Esophagus squamous epithelium (tissue), 5 donors: ENCODE results near the gene NNT. TPM values are rescaled to one million over a fixed set of nuclear protein-coding genes. Genes with fewer than 3 reads are reported as not detected.
"Not testable (repeated sequence)": the region's sequence is repeated elsewhere in the genome, so short reads cannot be mapped to it uniquely, and the experiment has no call there.

Experiments used
- DNase-seq: peaks from one replicate; lab custom pipeline; 2025; lab: John Stamatoyannopoulos, UW
- H3K27ac ChIP-seq, 4 donors: fragments of 200-600 bp; sonication (generic); one replicate each; pipeline ENCODE4 v1.5.1; 2016 to 2019; ENCODE audit warnings: mild to moderate bottlenecking in 1 of 4
- H3K27me3 ChIP-seq, 4 donors: fragments of 200-600 bp; sonication (generic); 1 replicate in 3 of 4; 2 replicates in 1 of 4; pipeline versions ENCODE4 v1.5.1 to v1.6.0; 2017 to 2021; ENCODE audit warnings: antibody characterized with exemption in 1 of 4
- H3K36me3 ChIP-seq, 3 donors: fragments of 200-600 bp; sonication (generic); one replicate each; pipeline ENCODE4 v1.5.1; 2016 to 2019
- H3K4me1 ChIP-seq, 3 donors: fragments of 200-600 bp; sonication (generic); one replicate each; pipeline ENCODE4 v1.5.1; 2017 to 2019
- H3K4me3 ChIP-seq, 4 donors: fragments of 200-600 bp; sonication (generic); 1 replicate in 3 of 4; 2 replicates in 1 of 4; pipeline ENCODE4 v1.5.1; 2016 to 2019; ENCODE audit warnings: mild to moderate bottlenecking in 2 of 4, moderate library complexity in 1 of 4
- H3K9me3 ChIP-seq, 3 donors: fragments of 200-600 bp; sonication (generic); one replicate each; pipeline ENCODE4 v1.5.1; 2016 to 2019
- POLR2A ChIP-seq, 4 donors: fragments of 450-650 bp; IDR thresholded peaks; one replicate each; pipeline ENCODE4 v1.6.1; 2017; ENCODE audit warnings: antibody characterized with exemption in 4 of 4, mild to moderate bottlenecking in 4 of 4, moderate library complexity in 3 of 4
- WGBS, 2 donors: methylation state at CpG; one replicate each; pipeline ENCODE4 v1.1.5; 2018; 5-methylcytosine and 5-hydroxymethylcytosine counted together
- intact Hi-C: fragments of 100-400 bp; cut with DNase I; formaldehyde crosslinking; loops from one replicate; pipeline ENCODE4 v1.15.0; 2022
- total RNA-seq, 4 donors: library from RNA; depleted of rRNA; stranded (reverse); fragments of >200 nt; gene quantifications; one replicate each; pipeline ENCODE4 v1.1.0, GENCODE V29; 2016
- TF ChIP-seq, protein P1 (sequence below), 6 experiments: fragments of 450-650 bp in 4 of 6; fragments of 200-600 bp in 2 of 6; sonication (generic) in 2 of 6; IDR thresholded peaks; one replicate each; pipeline ENCODE4 v1.5.1; 2016 to 2019; ENCODE audit warnings: antibody characterized with exemption in 6 of 6, mild to moderate bottlenecking in 4 of 6, moderate library complexity in 4 of 6
- donor health status: DM: yes; HTN: yes; CAD: no.

The NNT gene
- total RNA-seq = 10 to 100 TPM; 16.0 to 35.1 (median 29.1) TPM

DNA sequence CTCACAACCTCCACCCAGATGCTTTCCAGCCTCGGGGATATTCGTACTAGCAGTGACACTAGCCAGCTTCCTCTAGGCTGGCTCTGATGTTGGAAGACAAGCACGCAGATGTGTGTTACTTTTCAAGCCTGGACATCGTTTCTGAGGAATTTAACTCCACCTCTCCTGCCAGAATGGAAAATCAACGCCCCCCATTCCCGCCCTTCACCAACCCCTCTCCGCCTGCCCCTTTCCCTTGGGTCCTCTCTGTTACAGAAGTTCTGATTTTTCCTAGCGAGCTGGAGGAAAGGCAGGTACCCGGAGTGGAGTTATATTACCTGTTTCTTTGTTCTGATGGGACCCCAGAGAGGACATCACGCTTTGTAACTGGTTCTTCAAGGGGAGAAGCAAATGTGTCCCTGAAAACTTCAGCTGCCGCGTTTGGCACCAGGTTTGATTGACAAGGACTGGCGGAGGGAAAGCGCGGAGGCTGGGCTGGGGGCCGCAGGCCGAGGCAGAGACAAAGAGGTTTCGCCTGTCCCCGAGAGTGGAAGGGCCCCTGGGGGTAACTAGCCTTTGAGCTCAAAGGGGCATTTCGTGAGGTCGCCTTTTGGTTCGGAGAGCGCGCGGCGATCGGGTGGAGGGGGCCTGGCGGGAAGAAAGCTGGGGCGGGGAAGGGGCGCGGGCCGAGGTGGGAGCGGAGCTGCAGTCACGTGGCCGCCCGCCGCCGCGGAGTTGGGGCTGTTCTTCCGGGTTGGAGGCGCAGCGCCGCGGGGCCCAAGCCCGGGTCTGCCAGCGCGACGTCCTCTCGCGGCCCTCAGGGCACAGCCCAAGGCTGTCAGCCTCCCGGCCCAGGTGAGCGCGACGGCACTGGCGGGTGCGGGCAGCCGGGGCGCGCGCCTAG, at the start of gene NNT:
Gene NNT (plus strand): TSS at position 720 of the 883 bp plus-strand sequence. CDS start 6,016 bp downstream, outside the sequence.
- Histone ChIP-seq H3K27ac (peak within 1 kb of the TSS; percentile 78 to 92 (median 88)), H3K36me3 (peaks cover 0 to 6% (median 0%) of the 10 kb centered on the region in 3 donors), H3K4me3 (peak within 1 kb of the TSS; percentile 57 to 87 (median 83)), H3K27me3 (no peaks in the 10 kb centered on the region), H3K9me3 (no peaks in the 10 kb centered on the region), H3K4me1 (peaks cover 0 to 35% (median 17%) of the 10 kb centered on the region in 3 donors)
- TF ChIP-seq, protein P1, sequence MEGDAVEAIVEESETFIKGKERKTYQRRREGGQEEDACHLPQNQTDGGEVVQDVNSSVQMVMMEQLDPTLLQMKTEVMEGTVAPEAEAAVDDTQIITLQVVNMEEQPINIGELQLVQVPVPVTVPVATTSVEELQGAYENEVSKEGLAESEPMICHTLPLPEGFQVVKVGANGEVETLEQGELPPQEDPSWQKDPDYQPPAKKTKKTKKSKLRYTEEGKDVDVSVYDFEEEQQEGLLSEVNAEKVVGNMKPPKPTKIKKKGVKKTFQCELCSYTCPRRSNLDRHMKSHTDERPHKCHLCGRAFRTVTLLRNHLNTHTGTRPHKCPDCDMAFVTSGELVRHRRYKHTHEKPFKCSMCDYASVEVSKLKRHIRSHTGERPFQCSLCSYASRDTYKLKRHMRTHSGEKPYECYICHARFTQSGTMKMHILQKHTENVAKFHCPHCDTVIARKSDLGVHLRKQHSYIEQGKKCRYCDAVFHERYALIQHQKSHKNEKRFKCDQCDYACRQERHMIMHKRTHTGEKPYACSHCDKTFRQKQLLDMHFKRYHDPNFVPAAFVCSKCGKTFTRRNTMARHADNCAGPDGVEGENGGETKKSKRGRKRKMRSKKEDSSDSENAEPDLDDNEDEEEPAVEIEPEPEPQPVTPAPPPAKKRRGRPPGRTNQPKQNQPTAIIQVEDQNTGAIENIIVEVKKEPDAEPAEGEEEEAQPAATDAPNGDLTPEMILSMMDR (IDR thresholded peaks at IDR 0.05) = no peak
- TF ChIP-seq POLR2A (IDR thresholded peaks at IDR 0.05) = peak in 2 of 4 donors; percentile 21 to 34
- WGBS, 2 donors = 0 to 1% methylated on average over 10 to 20 of the region's 60 CpGs
- intact Hi-C loops = no loop called here
- peak; percentile 19 for DNase-seq

DNA sequence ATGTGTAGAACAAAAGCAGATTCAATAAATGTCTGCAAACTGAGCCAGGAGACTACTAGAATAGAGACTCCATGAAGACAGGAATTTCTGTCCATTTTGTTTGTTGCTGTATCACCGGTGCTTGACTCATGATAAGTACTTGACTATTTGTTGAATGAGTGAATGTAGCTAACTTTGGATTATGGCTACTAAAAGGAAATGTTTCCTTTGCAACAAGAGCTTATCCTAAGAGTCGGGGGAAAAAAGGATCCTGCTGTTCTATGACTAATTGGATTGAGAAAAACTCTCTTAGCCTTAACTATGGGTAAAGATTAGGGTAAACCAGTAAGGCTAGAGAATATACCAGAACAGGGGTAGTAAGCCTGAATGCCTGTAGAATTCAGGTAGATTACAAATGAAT, 49.6 kb upstream of the NNT start:
- 72 to 74% methylated on average over 2 of the region's 2 CpGs for WGBS, 2 donors
- TF ChIP-seq, protein P1 (IDR thresholded peaks at IDR 0.05) = no peak
- TF ChIP-seq POLR2A (IDR thresholded peaks at IDR 0.05) = no peak
- peaks cover 3 to 64% (median 4%) of the 10 kb centered on the region in 3 donors for H3K36me3 ChIP-seq
- intact Hi-C loops = no loop called here
- peaks cover 14 to 64% (median 26%) of the 10 kb centered on the region in 3 donors for H3K4me1 ChIP-seq
- H3K27me3 ChIP-seq = no peaks in the 10 kb centered on the region
- no peak for DNase-seq
- H3K4me3 ChIP-seq = no peak overlapping the region
- H3K27ac ChIP-seq = no peak overlapping the region
- no peaks in the 10 kb centered on the region for H3K9me3 ChIP-seq

DNA sequence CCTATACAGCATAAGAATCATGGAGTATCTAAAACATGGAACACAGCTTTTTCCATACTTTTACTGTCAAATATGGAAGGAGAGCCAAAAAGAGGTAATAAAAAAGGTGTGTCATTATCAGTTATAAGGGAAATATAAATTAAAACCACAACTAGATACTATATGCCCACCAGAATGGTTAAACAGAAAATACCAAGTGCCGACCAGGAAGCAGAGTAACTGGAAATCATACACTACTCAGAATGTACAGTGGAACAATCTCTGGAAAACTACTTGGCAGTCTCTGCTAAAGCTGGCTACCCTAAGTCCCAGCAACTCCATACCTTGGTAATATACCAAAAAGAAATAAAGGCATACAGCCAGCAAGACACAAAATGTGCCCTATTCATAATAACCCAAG, 48.5 kb upstream of the NNT start:
- DNase-seq = no peak
- no peak overlapping the region for H3K27ac ChIP-seq
- H3K27me3 ChIP-seq = no peaks in the 10 kb centered on the region
- H3K4me3 ChIP-seq = peak overlapping the region in 1 of 4 donors; percentile 84
- peaks cover 14 to 64% (median 26%) of the 10 kb centered on the region in 3 donors for H3K4me1 ChIP-seq
- TF ChIP-seq, protein P1 (IDR thresholded peaks at IDR 0.05) = no peak
- H3K36me3 ChIP-seq = peaks cover 0 to 52% (median 3%) of the 10 kb centered on the region in 3 donors
- intact Hi-C loops = no loop called here
- 71 to 75% methylated on average over 1 of the region's 1 CpG for WGBS, 2 donors
- H3K9me3 ChIP-seq = no peaks in the 10 kb centered on the region

DNA sequence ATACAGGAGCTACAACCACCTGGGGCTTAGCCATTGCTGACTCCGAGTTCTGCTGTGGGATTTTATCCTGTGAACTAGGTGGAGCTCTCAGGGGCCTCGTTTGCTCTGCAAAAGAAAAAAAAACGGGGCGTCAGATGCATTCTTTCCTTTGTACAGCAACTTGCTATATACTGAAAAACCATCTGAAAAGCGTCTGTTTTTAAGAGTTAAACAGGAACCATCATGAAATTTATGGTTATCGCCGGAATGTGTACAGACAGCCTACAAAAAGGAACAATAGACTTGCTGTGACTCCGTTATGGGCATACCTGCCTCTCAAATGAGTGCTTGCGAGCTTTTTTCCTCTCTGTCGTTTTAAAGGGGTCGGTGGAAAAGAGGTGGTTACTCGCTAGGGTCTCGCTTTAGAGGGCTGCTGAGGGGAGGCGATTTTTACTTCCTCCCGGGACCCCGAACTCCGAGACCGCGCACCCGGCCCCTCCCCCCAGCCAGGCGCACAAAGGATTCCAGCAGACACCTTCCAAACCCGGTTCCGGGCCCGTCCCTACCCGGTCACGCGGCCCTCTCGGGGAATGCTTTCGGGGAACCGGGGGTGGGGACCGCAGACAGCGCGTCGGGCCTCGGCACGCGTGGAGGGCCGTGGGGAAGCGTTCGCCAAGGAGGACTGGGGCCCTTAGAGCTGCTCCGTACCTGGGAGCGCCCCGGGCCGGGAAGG, 46.9 kb upstream of the NNT start:
- 1 to 2% methylated on average over 12 to 13 of the region's 44 CpGs for WGBS, 2 donors
- peaks cover 14 to 57% (median 26%) of the 10 kb centered on the region in 3 donors for H3K4me1 ChIP-seq
- H3K36me3 ChIP-seq = peaks cover 0 to 37% (median 3%) of the 10 kb centered on the region in 3 donors
- peak overlapping the region; percentile 93 to 98 (median 97) for H3K27ac ChIP-seq
- peak overlapping the region; percentile 73 to 84 (median 80) for H3K4me3 ChIP-seq
- no peaks in the 10 kb centered on the region for H3K9me3 ChIP-seq
- intact Hi-C loops = no loop called here
- no peak for DNase-seq
- no peaks in the 10 kb centered on the region for H3K27me3 ChIP-seq
- peak in 1 of 4 donors; percentile 22 for TF ChIP-seq POLR2A (IDR thresholded peaks at IDR 0.05)
- TF ChIP-seq, protein P1 (IDR thresholded peaks at IDR 0.05) = no peak

DNA sequence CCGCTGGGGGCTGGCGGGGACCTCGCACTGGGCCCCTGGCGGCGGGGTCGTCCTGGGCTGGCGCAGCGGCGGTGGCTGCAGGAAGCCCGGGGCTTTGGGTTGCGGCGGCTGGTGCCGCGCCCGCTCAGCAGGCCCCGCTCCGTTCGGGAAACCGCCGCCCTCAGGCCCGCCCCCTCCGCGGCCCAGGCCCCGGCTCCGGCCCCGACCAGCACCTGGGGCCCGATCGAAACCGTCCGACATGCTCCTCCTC, 46.4 kb upstream of the NNT start:
- peak overlapping the region; percentile 93 to 98 (median 97) for H3K27ac ChIP-seq
- intact Hi-C loops, H3K27me3 ChIP-seq, DNase-seq, H3K9me3 ChIP-seq: not testable (repeated sequence)
- WGBS, 2 donors = no CpG with 5 or more reads among the region's 30 CpGs
- H3K4me3 ChIP-seq = peak overlapping the region; percentile 73 to 84 (median 80)
- H3K4me1 ChIP-seq = peaks cover 14 to 52% (median 26%) of the 10 kb centered on the region in 3 donors
- peak in 1 of 4 donors; percentile 34 for TF ChIP-seq POLR2A (IDR thresholded peaks at IDR 0.05)
- H3K36me3 ChIP-seq = peaks cover 0 to 32% (median 3%) of the 10 kb centered on the region in 3 donors
